ENCODE measurements around the gene CCDC142. TPM values are rescaled to one million over a fixed set of nuclear protein-coding genes. Genes with fewer than 3 reads are reported as not detected.

Gene CCDC142, protein sequence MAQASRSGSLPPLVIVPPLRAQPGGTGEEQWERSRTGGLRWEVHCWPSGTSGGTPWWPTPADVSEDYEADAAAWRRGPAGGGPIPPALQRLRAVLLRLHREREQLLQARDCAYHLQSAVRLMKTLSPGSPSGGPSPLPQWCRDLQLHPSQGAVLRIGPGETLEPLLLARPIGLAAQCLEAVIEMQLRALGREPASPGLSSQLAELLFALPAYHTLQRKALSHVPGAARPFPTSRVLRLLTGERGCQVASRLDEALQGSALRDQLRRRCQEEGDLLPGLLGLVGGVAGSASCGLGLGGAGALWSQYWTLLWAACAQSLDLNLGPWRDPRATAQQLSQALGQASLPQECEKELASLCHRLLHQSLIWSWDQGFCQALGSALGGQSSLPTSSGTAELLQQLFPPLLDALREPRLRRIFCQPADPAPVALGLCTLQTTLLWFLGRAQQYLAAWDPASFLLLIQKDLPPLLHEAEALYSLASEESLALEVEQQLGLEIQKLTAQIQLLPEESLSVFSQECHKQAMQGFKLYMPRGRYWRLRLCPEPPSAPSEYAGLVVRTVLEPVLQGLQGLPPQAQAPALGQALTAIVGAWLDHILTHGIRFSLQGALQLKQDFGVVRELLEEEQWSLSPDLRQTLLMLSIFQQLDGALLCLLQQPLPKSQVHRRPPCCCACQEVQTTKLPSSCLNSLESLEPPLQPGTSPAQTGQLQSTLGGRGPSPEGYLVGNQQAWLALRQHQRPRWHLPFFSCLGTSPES
- total RNA-seq = 13.6 and 22.9 TPM in 2 replicates

GRCh38 chr2:74482801-74483674 is at the start of gene CCDC142, which contains the start of gene TTC31:
TSS of gene CCDC142 (minus strand) at chr2:74482998. CDS start at chr2:74482837, 161 bp downstream.
TSS of gene TTC31 (plus strand) at chr2:74483081. CDS start at chr2:74483096, 15 bp downstream.

DNA sequence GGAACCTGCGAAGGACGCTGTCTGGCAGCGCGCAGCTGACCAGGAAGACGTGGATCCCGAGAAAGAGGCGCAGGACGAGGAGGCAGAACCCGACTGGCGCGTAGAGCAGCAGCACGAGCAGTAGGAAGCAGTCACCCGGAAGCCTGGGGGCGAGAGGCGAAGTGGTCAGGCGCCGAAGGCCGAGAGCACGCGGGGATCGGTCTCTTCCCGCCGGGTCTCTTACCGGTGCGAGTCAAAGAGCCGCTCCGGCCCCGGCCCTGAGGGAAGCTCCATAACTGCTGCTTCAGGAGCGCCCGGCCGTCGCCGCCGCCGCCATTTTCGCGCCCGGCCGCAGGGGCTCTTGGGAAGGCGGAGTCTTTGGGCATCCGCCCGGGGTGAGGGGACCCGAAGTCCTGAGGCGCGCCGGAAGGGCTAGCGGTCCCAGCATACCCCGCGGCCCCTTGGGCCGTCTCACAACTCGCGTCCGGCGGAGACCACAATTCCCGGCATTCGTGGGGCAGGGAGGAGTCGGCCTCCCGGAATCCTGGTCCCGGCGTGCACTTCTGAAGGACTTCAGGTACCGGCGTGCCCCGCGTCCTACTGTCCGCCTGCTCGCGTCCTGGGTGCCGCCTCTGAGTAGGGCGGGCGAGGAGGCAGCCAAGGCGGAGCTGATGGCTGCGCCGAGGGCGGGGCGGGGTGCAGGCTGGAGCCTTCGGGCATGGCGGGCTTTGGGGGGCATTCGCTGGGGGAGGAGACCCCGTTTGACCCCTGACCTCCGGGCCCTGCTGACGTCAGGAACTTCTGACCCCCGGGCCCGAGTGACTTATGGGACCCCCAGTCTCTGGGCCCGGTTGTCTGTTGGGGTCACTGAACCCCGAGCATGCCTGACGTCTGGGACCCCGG is 46.8 kb upstream of the CCDC142 start, which contains the start of the genes AUP1 and HTRA2:
AUP1 (minus strand) TSS at position 350 of the 882 bp plus-strand sequence; CDS start at position 273, 77 bp downstream.
HTRA2 (plus strand) TSS at position 577 of the 882 bp plus-strand sequence; CDS start at position 651, 74 bp downstream.

DNA sequence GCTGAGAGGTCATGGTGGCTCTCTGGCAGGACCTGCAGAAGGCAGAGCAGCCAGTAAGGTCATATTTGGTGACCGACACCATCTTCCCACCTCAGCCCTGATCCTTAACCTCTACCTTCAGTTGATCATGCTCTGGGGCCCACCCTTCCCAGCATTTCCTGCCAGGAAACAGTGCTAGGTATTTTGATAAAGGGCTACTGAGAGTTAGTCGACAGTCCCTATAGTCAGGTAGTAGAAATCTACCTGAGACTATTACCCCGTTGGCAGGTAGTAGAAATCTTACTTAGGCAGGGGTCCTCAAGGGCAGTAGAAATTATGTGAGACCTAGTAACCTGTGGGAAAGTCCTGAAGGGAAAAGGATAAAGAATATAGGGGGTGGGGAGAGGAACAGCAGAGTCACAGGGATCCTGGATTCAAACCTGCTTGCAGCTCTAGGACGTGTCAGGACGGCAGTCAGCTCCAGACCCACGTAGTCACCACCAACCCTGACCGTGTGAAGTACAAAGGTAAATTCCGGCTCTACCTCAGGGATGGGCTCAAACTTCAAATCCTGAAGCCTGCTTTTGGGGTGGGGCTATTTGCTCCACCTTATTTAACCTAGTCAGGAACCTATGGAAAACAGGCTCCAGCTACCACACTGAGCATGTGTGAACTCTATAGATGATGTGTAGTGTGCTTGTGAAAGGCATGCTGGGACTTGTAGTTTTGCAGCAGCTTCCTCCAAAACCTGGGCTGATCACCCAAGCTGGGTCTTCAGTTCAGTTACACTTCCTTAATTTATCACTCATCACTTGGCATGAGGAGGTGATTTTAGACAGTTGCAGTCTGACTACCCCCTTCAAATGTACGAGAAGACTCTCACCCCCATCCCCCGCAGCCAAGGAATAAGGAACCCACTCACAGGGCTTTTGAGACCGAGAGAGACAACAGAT is 43.2 kb upstream of the CCDC142 start, which contains the start of gene DQX1:
DQX1 (minus strand) TSS at position 515 of the 932 bp plus-strand sequence; CDS start at position 13, 502 bp downstream.

GRCh38 chr2:74514368-74515270 is 31.8 kb upstream of the CCDC142 start, which contains the start of gene TLX2:
TSS of gene TLX2 (plus strand) at chr2:74514450. CDS start at chr2:74514807, 357 bp downstream.

DNA sequence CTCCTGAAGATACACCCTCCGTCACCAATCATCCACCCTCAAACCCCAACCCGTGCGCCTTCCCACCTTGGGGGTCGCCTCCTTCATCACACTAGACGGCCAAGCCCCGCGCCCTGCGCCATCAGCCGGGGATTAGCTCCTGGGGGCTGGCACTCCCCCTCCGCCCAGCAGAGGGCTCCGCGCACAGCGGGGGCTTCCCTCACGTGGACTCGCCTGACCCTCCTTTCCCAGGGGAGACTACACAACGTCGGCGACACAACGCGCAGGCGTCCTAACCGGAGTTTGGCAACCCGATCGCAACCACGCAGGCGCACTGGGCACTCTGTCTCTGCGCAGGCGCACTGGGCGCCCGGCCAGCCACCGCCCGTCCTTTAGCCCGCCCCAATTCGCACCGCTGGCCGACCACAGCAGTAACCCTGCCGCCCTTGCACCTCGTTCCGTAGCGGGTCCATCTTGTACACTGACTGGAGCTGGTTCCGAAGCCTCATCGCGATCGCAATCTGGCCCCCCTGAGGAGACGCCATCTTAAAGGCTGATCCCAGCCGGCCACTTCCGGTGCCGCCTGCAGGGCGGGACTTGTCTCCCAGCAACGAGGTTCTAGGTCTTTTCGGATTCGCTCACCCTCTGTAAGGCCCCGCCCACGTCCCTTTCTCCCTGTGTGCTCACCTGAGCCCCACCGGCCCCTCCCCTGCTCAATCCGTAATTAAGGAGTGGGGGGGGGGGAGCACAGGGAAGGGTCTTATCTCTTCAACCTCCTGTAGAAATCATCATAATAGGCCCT is 24.5 kb upstream of the CCDC142 start, which contains the start of gene PCGF1:
PCGF1 (minus strand) TSS at position 551 of the 781 bp plus-strand sequence; CDS start at position 524, 27 bp downstream.

DNA sequence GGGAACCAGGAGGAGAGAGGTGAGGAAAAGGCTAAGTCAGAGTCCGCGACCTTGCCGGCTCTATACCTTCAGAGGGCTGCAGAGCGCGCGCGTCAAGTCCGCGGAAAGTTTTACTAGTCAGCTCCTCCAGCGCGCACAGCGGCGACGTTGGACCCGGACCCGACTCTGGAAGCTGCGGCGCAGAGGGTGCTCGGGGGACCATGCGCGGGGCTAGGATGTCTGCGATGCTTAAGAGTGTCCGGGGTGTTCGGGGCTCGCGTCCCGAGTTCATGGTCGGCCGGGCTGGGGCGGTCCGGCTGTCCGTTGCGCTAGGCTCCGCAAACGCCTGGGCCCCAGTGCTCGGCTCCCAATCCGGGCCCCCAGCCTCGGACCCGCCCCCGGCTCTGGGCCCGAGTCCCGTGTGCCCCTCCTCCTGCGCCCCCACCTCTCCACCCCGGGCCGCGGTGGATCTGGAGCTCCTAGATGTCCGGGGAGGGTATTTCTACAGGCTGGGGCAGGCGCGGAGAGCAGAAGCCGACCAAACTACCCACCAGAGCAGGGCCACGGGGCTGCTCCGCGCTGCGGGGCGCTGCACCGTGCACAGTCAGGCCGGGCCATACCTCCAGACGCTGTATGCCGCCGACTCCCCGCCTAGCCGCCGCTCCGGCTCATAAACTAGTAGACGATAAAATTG is 16.6 kb upstream of the CCDC142 start, which contains the start of gene LBX2:
LBX2 (minus strand) TSS at position 337 of the 673 bp plus-strand sequence; CDS start at position 271, 66 bp downstream.

GRCh38 chr2:74472086-74472944 is 10.5 kb downstream of the CCDC142 start, which contains the start of gene MRPL53:
TSS of gene MRPL53 (minus strand) at chr2:74472680. CDS start at chr2:74472660, 20 bp downstream.

GRCh38 chr2:74458132-74458937 is 24.5 kb downstream of the CCDC142 start, which contains the start of gene WBP1:
TSS of gene WBP1 (plus strand) at chr2:74458438. CDS start at chr2:74458603, 165 bp downstream.

GRCh38 chr2:74454654-74455511 is 27.9 kb downstream of the CCDC142 start, which contains the start of gene INO80B:
TSS of gene INO80B (plus strand) at chr2:74455087. CDS start at chr2:74455117, 30 bp downstream.

GRCh38 chr2:74441690-74442482 is 40.9 kb downstream of the CCDC142 start, which contains the start of gene RTKN:
TSS of gene RTKN (minus strand) at chr2:74441937. CDS start at chr2:74441816, 121 bp downstream.

All from epithelial cell of umbilical artery (primary cell).